ENCODE measurements around the gene CADM1. TPM values are rescaled to one million over a fixed set of nuclear protein-coding genes. Genes with fewer than 3 reads are reported as not detected.

CADM1 gene
- total and polyA plus RNA-seq, 10 of the 15 experiments (the other 5 are each of a cell fraction or from before 2014, with no cell fraction given): 0.03 to 0.48 (median 0.15) TPM; not detected in 3

- H3K4me3 ChIP-seq: no peak overlapping the region
- BruUV-seq (replicated peaks): no TSS peak
- H3K27ac ChIP-seq (ENCODE audit: control insufficient read depth, insufficient read depth): no peak overlapping the region
- H3K27me3 ChIP-seq (replicated peaks in 1 of 2; ENCODE audit: control insufficient read depth in 2 of 2, insufficient read depth in 2 of 2, low read length in 1 of 2): no peaks in the 10 kb centered on the region
- H3K9ac ChIP-seq (ENCODE audit: control insufficient read depth, insufficient read depth, low read length): no peak overlapping the region
- no peak overlapping the region for H2AFZ ChIP-seq (ENCODE audit: control insufficient read depth, low read depth, low read length)
- 42% methylated on average over 2 of the region's 3 CpGs for WGBS (ENCODE audit: insufficient coverage, insufficient replicate concordance, low lambda C conversion rate, missing lambda C conversion rate)
- FAIRE-seq: no peak
- H3K79me2 ChIP-seq (ENCODE audit: control insufficient read depth, insufficient read depth, low read length): no peaks in the 10 kb centered on the region
- ChIA-PET POLR2A (no interaction called here), SMC1A (ENCODE audit: uncharacterized antibody, unreplicated experiment) (interaction anchor here (0.6 to 1.2 kb wide), 2 partner anchors 12 to 1243 kb away, joined by 3 read pairs; no protein-coding TSS in a partner anchor), RAD21 (ENCODE audit: unreplicated experiment) (no interaction called here), CTCF (no interaction called here)
- ATAC-seq: peak; percentile 80
- peaks cover 6% of the 10 kb centered on the region for H3K4me1 ChIP-seq (ENCODE audit: control insufficient read depth, insufficient read depth, low read length)
- H3K4me2 ChIP-seq (ENCODE audit: control insufficient read depth, insufficient read depth): no peak overlapping the region
- no peaks in the 10 kb centered on the region for H3K9me3 ChIP-seq (replicated peaks; ENCODE audit: control insufficient read depth, insufficient read depth, low read length)
- intact Hi-C loops (cut with micrococcal nuclease; ENCODE audit: unreplicated experiment): no loop called here
- H3K36me3 ChIP-seq (ENCODE audit: control insufficient read depth in 2 of 2, insufficient read depth in 2 of 2, low read length in 1 of 2): no peaks in the 10 kb centered on the region
- in situ Hi-C loops (cut with MboI): no loop called here
- TF ChIP-seq IKZF2 (IDR thresholded peaks at IDR 0.05) (0 out of 4 replicates have a peak, but pooled peaks of 1 of the 2 experiments have one; percentile 8), HSF1 (IDR thresholded peaks at IDR 0.05; ENCODE audit: low read depth, low read length) (no peak), PML (IDR thresholded peaks at IDR 0.05; ENCODE audit: low read length) (no peak), SPI1 (IDR thresholded peaks at IDR 0.05; ENCODE audit: borderline replicate concordance, insufficient read depth, low read depth, low read length) (peak; percentile 62), MEF2A (IDR thresholded peaks at IDR 0.05; ENCODE audit: insufficient read depth, low read depth, low read length) (no peak), PAX5 (IDR thresholded peaks at IDR 0.05; ENCODE audit: borderline replicate concordance, low read depth, low read length) (no peak)
- peak; percentile 48 for DNase-seq (ENCODE audit: low read depth, low spot score)
- no peaks in the 10 kb centered on the region for H4K20me1 ChIP-seq (ENCODE audit: control insufficient read depth, insufficient read depth)
Measured at GRCh38 chr11:115469361-115469760, 34.9 kb downstream of the CADM1 start.

- Histone ChIP-seq H2AFZ (ENCODE audit: control insufficient read depth, low read depth, low read length) (no peak overlapping the region), H3K4me1 (ENCODE audit: control insufficient read depth, insufficient read depth, low read length) (peaks cover 4% of the 10 kb centered on the region), H3K36me3 (ENCODE audit: control insufficient read depth in 2 of 2, insufficient read depth in 2 of 2, low read length in 1 of 2) (no peaks in the 10 kb centered on the region), H3K27ac (ENCODE audit: control insufficient read depth, insufficient read depth) (no peak overlapping the region), H4K20me1 (ENCODE audit: control insufficient read depth, insufficient read depth) (no peaks in the 10 kb centered on the region), H3K4me2 (ENCODE audit: control insufficient read depth, insufficient read depth) (no peak overlapping the region), H3K79me2 (ENCODE audit: control insufficient read depth, insufficient read depth, low read length) (no peaks in the 10 kb centered on the region), H3K9ac (ENCODE audit: control insufficient read depth, insufficient read depth, low read length) (no peak overlapping the region), H3K27me3 (replicated peaks in 1 of 2; ENCODE audit: control insufficient read depth in 2 of 2, insufficient read depth in 2 of 2, low read length in 1 of 2) (no peaks in the 10 kb centered on the region), H3K9me3 (replicated peaks; ENCODE audit: control insufficient read depth, insufficient read depth, low read length) (no peaks in the 10 kb centered on the region), H3K4me3 (no peak overlapping the region)
- FAIRE-seq: no peak
- SMC1A ChIA-PET (ENCODE audit: uncharacterized antibody, unreplicated experiment): no interaction called here
- POLR2A ChIA-PET: no interaction called here
- CTCF ChIA-PET: no interaction called here
- no peak for DNase-seq (ENCODE audit: low read depth, low spot score)
- TF ChIP-seq ZNF217 (IDR thresholded peaks at IDR 0.05) (no peak), POLR2AphosphoS2 (IDR thresholded peaks at IDR 0.05; ENCODE audit: low read depth, low read length) (no peak), POU2F2 (IDR thresholded peaks at IDR 0.05; ENCODE audit: borderline replicate concordance, low read depth, low read length) (no peak), IKZF2 (IDR thresholded peaks at IDR 0.05) (no peak), TBL1XR1 (IDR thresholded peaks at IDR 0.05; ENCODE audit: low read depth, low read length) (no peak), NFXL1 (IDR thresholded peaks at IDR 0.05; ENCODE audit: borderline replicate concordance) (no peak), ZBTB11 (CRISPR knock-in tag; IDR thresholded peaks at IDR 0.05) (no peak), SRF (IDR thresholded peaks at IDR 0.05; ENCODE audit: low read depth in 2 of 2, low read length in 2 of 2) (no peak)
- intact Hi-C loops (cut with micrococcal nuclease; ENCODE audit: unreplicated experiment) (no loop called here), in situ Hi-C loops (cut with MboI) (no loop called here)
- BruUV-seq (replicated peaks): no TSS peak
- no peak for ATAC-seq
- RAD21 ChIA-PET (ENCODE audit: unreplicated experiment): no interaction called here
- WGBS (ENCODE audit: insufficient coverage, insufficient replicate concordance, low lambda C conversion rate, missing lambda C conversion rate): 60% methylated on average over 3 of the region's 3 CpGs
Measured at GRCh38 chr11:115466122-115466521, 38.1 kb downstream of the CADM1 start.
